Tibial nerve (tissue), 4 donors: Measurements from ENCODE around the gene NRBF2. TPM values are rescaled to one million over a fixed set of nuclear protein-coding genes. Genes with fewer than 3 reads are reported as not detected.
A peak's percentile ranks its signal among the peaks of the same experiment; 100 is the strongest.

ENCODE experiments used
- DNase-seq, 2 donors: peaks; one replicate each; pipeline ENCODE4 v3.0.0-alpha.2; 2019; ENCODE audit warnings: low spot score in 2 of 2
- H3K27ac ChIP-seq, 4 donors: fragments of 200-600 bp; sonication (generic) in 3 of 4; one replicate each; pipeline ENCODE4 v1.5.1; 2017 to 2019; ENCODE audit warnings: mild to moderate bottlenecking in 1 of 4
- H3K27me3 ChIP-seq, 2 donors: fragments of 200-600 bp; sonication (generic) in 1 of 2; one replicate each; pipeline versions ENCODE4 v1.5.1 to v1.6.0; 2017 to 2019
- H3K36me3 ChIP-seq, 3 donors: fragments of 200-600 bp; sonication (generic); one replicate each; pipeline ENCODE4 v1.5.1; 2018 to 2019
- H3K4me1 ChIP-seq, 4 donors: fragments of 200-600 bp; sonication (generic) in 3 of 4; one replicate each; pipeline ENCODE4 v1.5.1; 2017 to 2019
- H3K4me3 ChIP-seq, 4 donors: fragments of 200-600 bp; sonication (generic) in 3 of 4; one replicate each; pipeline ENCODE4 v1.5.1; 2017 to 2019; ENCODE audit warnings: mild to moderate bottlenecking in 1 of 4, moderate library complexity in 1 of 4
- H3K9me3 ChIP-seq, 4 donors: fragments of 200-600 bp; sonication (generic) in 3 of 4; one replicate each; pipeline ENCODE4 v1.5.1; 2017 to 2019
- CTCF ChIP-seq, 5 experiments: fragments of 200-600 bp in 3 of 5; fragments of 450-650 bp in 2 of 5; sonication (generic) in 3 of 5; IDR thresholded peaks; one replicate each; pipeline ENCODE4 v1.5.1; 2016 to 2019; ENCODE audit warnings: antibody characterized with exemption in 5 of 5, mild to moderate bottlenecking in 3 of 5, moderate library complexity in 2 of 5
- EP300 ChIP-seq, 2 donors: sonication (generic); formaldehyde crosslinking; IDR thresholded peaks; one replicate each; pipeline ENCODE4 v1.6.1; 2017; ENCODE audit warnings: antibody characterized with exemption in 2 of 2, mild to moderate bottlenecking in 1 of 2
- POLR2A ChIP-seq, 2 donors: fragments of 450-650 bp; IDR thresholded peaks; one replicate each; pipeline ENCODE4 v1.6.1; 2017; ENCODE audit warnings: antibody characterized with exemption in 2 of 2, mild to moderate bottlenecking in 2 of 2, moderate library complexity in 2 of 2
- WGBS, 2 donors: methylation state at CpG; one replicate each; pipeline ENCODE4 v1.1.5; 2018; 5-methylcytosine and 5-hydroxymethylcytosine counted together
- total RNA-seq, 4 donors: library from RNA; depleted of rRNA; stranded (reverse); fragments of >200 nt; gene quantifications; one replicate each; pipeline ENCODE4 v1.1.0, GENCODE V29; 2016

The NRBF2 gene
- total RNA-seq, 4 donors from 2014 or later: 9.6 to 12.7 (median 12.4) TPM

- peaks cover 0 to 30% (median 0%) of the 10 kb centered on the region in 4 donors for H3K4me1 ChIP-seq
Observed at GRCh38 chr10:63173468-63174232, 40.5 kb downstream of the NRBF2 start.

DNA sequence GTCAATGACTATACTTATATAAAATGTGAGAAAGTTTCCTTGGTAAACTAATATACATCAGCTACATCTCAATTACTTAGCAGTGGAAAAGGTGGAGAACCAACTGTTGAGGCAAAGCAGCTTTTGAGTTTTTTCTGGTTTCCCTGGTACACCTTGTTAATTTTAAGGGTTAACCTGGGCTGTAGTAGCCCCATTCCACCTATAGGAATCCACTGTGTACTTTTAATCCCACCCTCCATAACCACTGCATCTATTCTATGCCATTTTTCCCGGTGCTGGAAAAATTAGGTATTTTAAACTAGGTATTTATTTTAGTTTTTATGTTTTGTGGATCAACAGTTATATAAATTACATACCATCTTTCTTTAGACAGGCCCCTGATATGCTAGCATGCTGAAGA lies 42.4 kb downstream of the NRBF2 start:
- Histone ChIP-seq H3K4me1 (peaks cover 0 to 24% (median 0%) of the 10 kb centered on the region in 4 donors), H3K27me3 (no peaks in the 10 kb centered on the region), H3K4me3 (no peak overlapping the region), H3K9me3 (no peaks in the 10 kb centered on the region), H3K36me3 (peaks cover 0 to 70% (median 0%) of the 10 kb centered on the region in 3 donors), H3K27ac (no peak overlapping the region)
- WGBS, 2 donors: 80 to 82% methylated on average over 1 of the region's 1 CpG
- TF ChIP-seq EP300 (IDR thresholded peaks at IDR 0.05) (no peak), POLR2A (IDR thresholded peaks at IDR 0.05) (no peak), CTCF (IDR thresholded peaks at IDR 0.05) (no peak)
- no peak for DNase-seq

More at GRCh38 chr10:63173468-63174232, 40.5 kb downstream of the NRBF2 start:
- Histone ChIP-seq H3K27me3 (no peaks in the 10 kb centered on the region), H3K4me3 (no peak overlapping the region), H3K27ac (no peak overlapping the region), H3K9me3 (no peaks in the 10 kb centered on the region), H3K36me3 (peaks cover 0 to 61% (median 0%) of the 10 kb centered on the region in 3 donors)
- TF ChIP-seq POLR2A (IDR thresholded peaks at IDR 0.05) (no peak), EP300 (IDR thresholded peaks at IDR 0.05) (no peak), CTCF (IDR thresholded peaks at IDR 0.05) (no peak)
- DNase-seq: no peak
- WGBS, 2 donors: 95 to 100% methylated on average over 1 of the region's 1 CpG

- WGBS, 2 donors: 39 to 56% methylated on average over 1 of the region's 1 CpG
- DNase-seq: no peak
- Histone ChIP-seq H3K27ac (no peak overlapping the region), H3K4me3 (no peak overlapping the region), H3K36me3 (peaks cover 0 to 89% (median 9%) of the 10 kb centered on the region in 3 donors), H3K9me3 (no peaks in the 10 kb centered on the region), H3K27me3 (no peaks in the 10 kb centered on the region), H3K4me1 (peaks cover 0 to 11% (median 0%) of the 10 kb centered on the region in 4 donors)
- TF ChIP-seq EP300 (IDR thresholded peaks at IDR 0.05): no peak
- no peak for TF ChIP-seq CTCF (IDR thresholded peaks at IDR 0.05)
- no peak for TF ChIP-seq POLR2A (IDR thresholded peaks at IDR 0.05)
Observed at GRCh38 chr10:63192826-63193225, 59.7 kb downstream of the NRBF2 start.

DNA sequence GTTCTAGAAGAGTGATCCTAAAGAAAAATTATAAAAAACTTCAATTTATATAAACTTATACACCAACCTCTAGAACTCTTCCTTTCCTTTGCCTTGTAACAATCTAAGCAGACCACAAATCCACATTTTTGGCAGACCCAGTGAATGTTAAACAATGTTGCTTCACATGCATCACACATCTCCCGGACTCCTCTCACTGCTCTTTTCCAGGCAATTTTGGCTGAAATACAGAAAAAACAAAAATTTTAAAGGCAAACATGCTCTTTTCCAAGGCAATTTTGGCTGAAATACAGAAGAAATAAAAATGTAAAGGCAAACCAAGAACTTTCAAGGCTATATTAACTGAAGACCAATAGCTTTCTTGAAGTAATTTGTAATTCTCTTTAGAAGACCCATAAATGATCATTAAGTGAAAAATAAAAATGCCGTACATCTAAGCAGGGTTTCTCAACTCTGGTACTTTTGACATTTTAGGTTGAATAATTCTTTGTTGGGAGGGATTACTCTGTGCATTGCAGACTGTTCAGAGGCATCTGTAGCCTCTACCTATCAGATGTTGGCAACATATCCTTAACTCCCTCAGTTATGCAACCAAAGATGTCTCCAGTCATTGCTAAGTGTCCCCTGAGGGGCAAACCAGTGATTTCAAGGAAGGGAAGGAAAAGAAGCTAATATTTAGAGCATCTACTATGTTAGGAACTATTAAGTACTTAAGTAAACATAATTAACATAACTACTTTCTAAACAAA lies 64.4 kb downstream of the NRBF2 start:
- Histone ChIP-seq H3K27ac (peak overlapping the region in 2 of 4 donors; percentile 11 to 33), H3K36me3 (peaks cover 0 to 57% (median 0%) of the 10 kb centered on the region in 3 donors)

More for the DNA sequence above, 64.4 kb downstream of the NRBF2 start:
- Histone ChIP-seq H3K4me1 (peaks cover 0 to 27% (median 0%) of the 10 kb centered on the region in 4 donors), H3K4me3 (no peak overlapping the region), H3K9me3 (no peaks in the 10 kb centered on the region), H3K27me3 (no peaks in the 10 kb centered on the region)
- 36 to 43% methylated on average over 2 of the region's 2 CpGs for WGBS, 2 donors
- DNase-seq: no peak
- TF ChIP-seq CTCF (IDR thresholded peaks at IDR 0.05): no peak
- TF ChIP-seq EP300 (IDR thresholded peaks at IDR 0.05): no peak
